ENCODE results near the gene LRP5. TPM values are rescaled to one million over a fixed set of nuclear protein-coding genes. Genes with fewer than 3 reads are reported as not detected.

Gene LRP5
- total RNA-seq, 4 donors from 2014 or later: 19.1 to 86.2 (median 43.9) TPM

GRCh38 chr11:68371171-68372041 is 59.0 kb downstream of the LRP5 start:
- intact Hi-C loops (cut with DNase I; ENCODE audit: low total_unique reads): no loop called here
- H3K27ac ChIP-seq: peak overlapping the region; percentile 57 to 71
- H3K4me1 ChIP-seq: peaks cover 0 to 45% of the 10 kb centered on the region in 2 donors

GRCh38 chr11:68372114-68372513 is 59.7 kb downstream of the LRP5 start:
- peak overlapping the region; percentile 85 to 88 for H3K27ac ChIP-seq
- peak; percentile 54 to 55 for DNase-seq
- intact Hi-C loops (cut with DNase I; ENCODE audit: low total_unique reads): no loop called here

More at GRCh38 chr11:68371171-68372041, 59.0 kb downstream of the LRP5 start:
- no peaks in the 10 kb centered on the region for H3K36me3 ChIP-seq
- H3K4me3 ChIP-seq: no peak overlapping the region
- TF ChIP-seq CTCF (IDR thresholded peaks at IDR 0.05) (no peak), POLR2A (IDR thresholded peaks at IDR 0.05) (no peak)
- no peaks in the 10 kb centered on the region for H3K9me3 ChIP-seq
- no peaks in the 10 kb centered on the region for H3K27me3 ChIP-seq
- DNase-seq: no peak

GRCh38 chr11:68372625-68373024 is 60.2 kb downstream of the LRP5 start:
- no peaks in the 10 kb centered on the region for H3K36me3 ChIP-seq
- H3K4me3 ChIP-seq: no peak overlapping the region
- no peaks in the 10 kb centered on the region for H3K27me3 ChIP-seq
- peaks cover 0 to 45% of the 10 kb centered on the region in 2 donors for H3K4me1 ChIP-seq
- no peak for TF ChIP-seq CTCF (IDR thresholded peaks at IDR 0.05)
- no peak for TF ChIP-seq POLR2A (IDR thresholded peaks at IDR 0.05)
- H3K9me3 ChIP-seq: no peaks in the 10 kb centered on the region
- no peak for DNase-seq
- H3K27ac ChIP-seq: peak overlapping the region; percentile 85 to 88
- intact Hi-C loops (cut with DNase I; ENCODE audit: low total_unique reads): no loop called here

More at GRCh38 chr11:68372114-68372513, 59.7 kb downstream of the LRP5 start:
- Histone ChIP-seq H3K27me3 (no peaks in the 10 kb centered on the region), H3K4me1 (peaks cover 0 to 45% of the 10 kb centered on the region in 2 donors), H3K9me3 (no peaks in the 10 kb centered on the region), H3K4me3 (no peak overlapping the region), H3K36me3 (no peaks in the 10 kb centered on the region)
- TF ChIP-seq CTCF (IDR thresholded peaks at IDR 0.05): no peak
- TF ChIP-seq POLR2A (IDR thresholded peaks at IDR 0.05): no peak

- peak; percentile 66 to 69 for DNase-seq
- no peak for TF ChIP-seq CTCF (IDR thresholded peaks at IDR 0.05)
- TF ChIP-seq POLR2A (IDR thresholded peaks at IDR 0.05): no peak
- Histone ChIP-seq H3K27ac (peak overlapping the region; percentile 85 to 88), H3K9me3 (no peaks in the 10 kb centered on the region), H3K4me1 (peaks cover 0 to 45% of the 10 kb centered on the region in 2 donors), H3K27me3 (no peaks in the 10 kb centered on the region), H3K4me3 (peak overlapping the region in 1 of 2 donors; percentile 4), H3K36me3 (no peaks in the 10 kb centered on the region)
- intact Hi-C loops (cut with DNase I; ENCODE audit: low total_unique reads): no loop called here
Observed at GRCh38 chr11:68373189-68373814, 60.9 kb downstream of the LRP5 start.
